WTC11 (cell line): ENCODE data around the gene OR2T12. TPM values are rescaled to one million over a fixed set of nuclear protein-coding genes. Genes with fewer than 3 reads are reported as not detected.

ENCODE experiments used
- total RNA-seq: library from RNA; stranded (reverse); gene quantifications from 3 replicates; pipeline ENCODE4 v1.2.3, GENCODE V29; 2021

Gene OR2T12
- total RNA-seq, 1 experiment from 2014 or later: not detected

Other genes with a start within 250 kb of the OR2T12 start
- not detected in 3 replicates for gene OR2L13, start 208.2 kb downstream of the OR2T12 start, total RNA-seq
- not detected in 3 replicates for gene OR2M5, start 158.3 kb downstream of the OR2T12 start, total RNA-seq
- not detected in 3 replicates for gene OR2M2, start 128.6 kb downstream of the OR2T12 start, total RNA-seq
- gene OR2M3, start 106.2 kb downstream of the OR2T12 start, total RNA-seq: not detected in 3 replicates
- not detected in 3 replicates for gene OR2M4, start 72.0 kb downstream of the OR2T12 start, total RNA-seq
- gene OR2T33, start 25.4 kb downstream of the OR2T12 start, total RNA-seq: not detected in 3 replicates
- gene OR2M7, start 21.1 kb upstream of the OR2T12 start, total RNA-seq: not detected in 3 replicates
- not detected in 3 replicates for gene OR14C36, start 45.4 kb upstream of the OR2T12 start, total RNA-seq
- gene OR2T4, start 58.2 kb upstream of the OR2T12 start, total RNA-seq: not detected in 3 replicates
- gene OR2T6, start 72.3 kb upstream of the OR2T12 start, total RNA-seq: not detected in 3 replicates
- gene OR2T1, start 99.6 kb upstream of the OR2T12 start, total RNA-seq: not detected in 3 replicates
- not detected in 3 replicates for gene OR2T2, start 142.2 kb upstream of the OR2T12 start, total RNA-seq
- gene OR2T3, start 169.9 kb upstream of the OR2T12 start, total RNA-seq: not detected in 3 replicates
- not detected in 3 replicates for gene OR2T5, start 185.2 kb upstream of the OR2T12 start, total RNA-seq
- not detected in 3 replicates for gene OR2G6, start 204.6 kb upstream of the OR2T12 start, total RNA-seq